ENCODE results near the gene PTPRN2.

Gene PTPRN2

DNA sequence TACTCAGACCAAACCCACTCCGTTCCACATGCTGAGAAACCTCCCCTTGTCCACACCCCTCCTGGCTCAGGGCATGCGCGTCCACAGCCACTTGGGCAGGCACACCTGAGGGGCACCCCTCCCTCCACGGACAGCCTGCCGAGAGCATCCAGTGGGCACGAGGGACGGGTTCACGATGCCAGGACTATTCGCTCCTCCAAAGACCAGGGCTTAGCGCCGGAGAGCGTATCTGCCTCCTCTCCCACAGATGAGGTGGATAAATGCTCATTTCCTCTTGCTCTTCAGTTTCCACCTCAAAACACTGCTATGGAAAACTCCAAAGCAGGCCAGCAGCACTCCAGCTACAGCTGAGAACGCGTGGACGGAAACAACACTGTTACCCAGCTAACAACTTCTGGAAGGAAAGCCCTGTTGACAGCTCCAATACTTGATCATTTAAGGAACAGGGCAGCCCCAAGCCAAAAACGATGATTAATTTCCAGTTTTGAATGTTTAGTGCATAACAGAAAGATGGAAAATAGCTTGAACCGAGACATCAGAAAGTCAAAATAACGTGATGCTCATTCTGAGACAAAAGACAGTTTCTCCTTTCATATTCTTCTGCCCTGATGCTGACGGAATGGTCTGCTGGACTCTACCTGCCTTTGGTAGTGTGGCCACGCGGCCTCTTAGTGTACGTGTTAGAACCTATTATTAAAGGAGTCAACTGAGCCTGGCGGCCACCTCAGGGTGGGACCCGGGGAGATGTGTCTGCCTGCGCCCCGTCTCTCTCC, 1046.1 kb downstream of the PTPRN2 start:
- H3K9me3 Mint-ChIP-seq, result no peaks in the 10 kb centered on the region
- no peak for DNase-seq
- H3K36me3 Mint-ChIP-seq (ENCODE audit: low read depth), result peaks cover 9% of the 10 kb centered on the region

DNA sequence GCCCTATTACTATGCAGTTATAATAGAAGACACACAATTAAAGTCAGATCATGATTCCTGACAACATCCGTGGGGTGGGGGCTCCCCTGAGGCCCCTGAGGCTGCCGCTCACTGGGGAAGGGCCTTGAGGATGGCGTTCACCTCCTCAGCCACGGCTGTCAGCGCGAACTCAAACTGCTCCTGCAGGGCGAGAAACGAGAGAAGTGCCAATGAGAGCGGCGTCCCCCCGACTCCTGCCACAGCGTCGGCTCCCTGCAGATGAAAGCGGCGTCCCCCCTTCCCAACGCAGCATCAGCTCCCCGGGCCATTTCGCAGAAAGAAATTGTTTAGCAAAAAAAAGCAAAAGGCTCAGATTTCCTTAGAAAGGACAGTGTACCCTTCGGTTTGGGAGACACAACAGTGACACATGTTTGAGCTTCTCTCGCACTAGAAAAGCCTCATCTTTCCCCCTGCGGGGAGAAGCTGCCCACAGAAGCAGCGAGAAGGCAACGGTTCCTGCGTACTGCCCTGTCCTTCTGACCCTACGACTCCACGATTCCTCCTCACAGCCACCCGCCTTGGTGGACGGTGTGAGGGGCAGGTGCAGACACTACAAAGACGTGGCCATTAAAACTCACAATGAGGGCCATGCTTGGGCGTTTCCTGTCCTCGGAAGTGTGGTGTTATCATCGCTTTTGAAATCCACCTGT, 1046.9 kb downstream of the PTPRN2 start:
- Mint-ChIP-seq H3K9me3 (no peaks in the 10 kb centered on the region), H3K27ac (no peak overlapping the region), H3K4me1 (peaks cover 48% of the 10 kb centered on the region), H3K36me3 (ENCODE audit: low read depth) (peaks cover 6% of the 10 kb centered on the region), H3K27me3 (ENCODE audit: low read depth, poor library complexity) (peaks cover 8% of the 10 kb centered on the region), H3K4me3 (no peak overlapping the region)
- DNase-seq, result no peak
- TF ChIP-seq, protein P1, sequence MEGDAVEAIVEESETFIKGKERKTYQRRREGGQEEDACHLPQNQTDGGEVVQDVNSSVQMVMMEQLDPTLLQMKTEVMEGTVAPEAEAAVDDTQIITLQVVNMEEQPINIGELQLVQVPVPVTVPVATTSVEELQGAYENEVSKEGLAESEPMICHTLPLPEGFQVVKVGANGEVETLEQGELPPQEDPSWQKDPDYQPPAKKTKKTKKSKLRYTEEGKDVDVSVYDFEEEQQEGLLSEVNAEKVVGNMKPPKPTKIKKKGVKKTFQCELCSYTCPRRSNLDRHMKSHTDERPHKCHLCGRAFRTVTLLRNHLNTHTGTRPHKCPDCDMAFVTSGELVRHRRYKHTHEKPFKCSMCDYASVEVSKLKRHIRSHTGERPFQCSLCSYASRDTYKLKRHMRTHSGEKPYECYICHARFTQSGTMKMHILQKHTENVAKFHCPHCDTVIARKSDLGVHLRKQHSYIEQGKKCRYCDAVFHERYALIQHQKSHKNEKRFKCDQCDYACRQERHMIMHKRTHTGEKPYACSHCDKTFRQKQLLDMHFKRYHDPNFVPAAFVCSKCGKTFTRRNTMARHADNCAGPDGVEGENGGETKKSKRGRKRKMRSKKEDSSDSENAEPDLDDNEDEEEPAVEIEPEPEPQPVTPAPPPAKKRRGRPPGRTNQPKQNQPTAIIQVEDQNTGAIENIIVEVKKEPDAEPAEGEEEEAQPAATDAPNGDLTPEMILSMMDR (IDR thresholded peaks at IDR 0.05), result no peak

More for the DNA sequence above, 1046.1 kb downstream of the PTPRN2 start:
- Mint-ChIP-seq H3K27ac (no peak overlapping the region), H3K27me3 (ENCODE audit: low read depth, poor library complexity) (peaks cover 8% of the 10 kb centered on the region), H3K4me3 (no peak overlapping the region), H3K4me1 (peaks cover 50% of the 10 kb centered on the region)
- TF ChIP-seq, protein P1 (IDR thresholded peaks at IDR 0.05), result no peak

DNA sequence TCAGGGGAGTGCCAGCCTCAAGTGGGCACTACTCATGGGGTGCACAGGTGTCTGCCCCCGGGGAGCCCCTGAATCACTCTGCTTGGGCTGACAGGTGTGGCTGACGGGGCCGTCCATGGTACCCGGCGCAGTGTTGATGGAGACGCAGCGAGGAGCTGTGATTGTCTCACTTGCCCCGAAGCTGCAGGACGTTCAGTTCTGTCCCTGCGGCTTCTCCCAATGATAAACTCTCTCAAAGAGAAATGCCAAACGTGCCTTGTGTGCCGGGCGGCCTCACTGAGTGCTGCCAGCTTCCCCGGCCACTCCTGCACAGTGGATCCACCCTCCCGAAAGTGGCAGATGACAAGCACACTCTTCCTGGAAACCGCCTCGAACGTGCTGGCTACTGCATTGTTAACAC, 1047.6 kb downstream of the PTPRN2 start:
- H3K4me1 Mint-ChIP-seq, result peaks cover 42% of the 10 kb centered on the region
- no peak overlapping the region for H3K27ac Mint-ChIP-seq
- peaks cover 8% of the 10 kb centered on the region for H3K27me3 Mint-ChIP-seq (ENCODE audit: low read depth, poor library complexity)
- H3K36me3 Mint-ChIP-seq (ENCODE audit: low read depth), result peaks cover 2% of the 10 kb centered on the region
- TF ChIP-seq, protein P1 (IDR thresholded peaks at IDR 0.05), result no peak
- DNase-seq, result no peak
- no peaks in the 10 kb centered on the region for H3K9me3 Mint-ChIP-seq
- H3K4me3 Mint-ChIP-seq, result no peak overlapping the region

DNA sequence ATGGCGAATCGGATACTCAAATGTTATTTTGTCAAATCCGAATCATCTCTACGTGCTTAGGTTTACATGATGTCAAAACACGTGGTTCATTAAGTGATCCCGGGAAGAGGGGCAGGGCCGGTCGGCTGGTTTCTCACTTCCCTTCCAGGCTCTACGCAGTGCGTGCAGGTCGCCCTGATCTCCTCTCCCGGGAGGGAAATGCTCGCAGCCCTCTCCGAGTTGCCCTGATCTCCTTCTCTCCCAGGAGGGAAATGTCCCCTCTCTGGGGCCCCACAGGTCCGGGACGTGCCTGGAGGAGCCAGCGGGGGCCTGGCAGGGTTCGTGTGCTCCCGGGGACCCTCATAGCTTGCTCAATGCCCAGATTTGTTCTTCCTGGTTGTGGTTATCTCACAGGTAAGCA, 1048.1 kb downstream of the PTPRN2 start:
- Mint-ChIP-seq H3K27me3 (ENCODE audit: low read depth, poor library complexity) (peaks cover 8% of the 10 kb centered on the region), H3K4me3 (no peak overlapping the region), H3K27ac (no peak overlapping the region), H3K36me3 (ENCODE audit: low read depth) (no peaks in the 10 kb centered on the region), H3K9me3 (no peaks in the 10 kb centered on the region), H3K4me1 (peaks cover 37% of the 10 kb centered on the region)
- DNase-seq, result no peak
- TF ChIP-seq, protein P1 (IDR thresholded peaks at IDR 0.05), result no peak

DNA sequence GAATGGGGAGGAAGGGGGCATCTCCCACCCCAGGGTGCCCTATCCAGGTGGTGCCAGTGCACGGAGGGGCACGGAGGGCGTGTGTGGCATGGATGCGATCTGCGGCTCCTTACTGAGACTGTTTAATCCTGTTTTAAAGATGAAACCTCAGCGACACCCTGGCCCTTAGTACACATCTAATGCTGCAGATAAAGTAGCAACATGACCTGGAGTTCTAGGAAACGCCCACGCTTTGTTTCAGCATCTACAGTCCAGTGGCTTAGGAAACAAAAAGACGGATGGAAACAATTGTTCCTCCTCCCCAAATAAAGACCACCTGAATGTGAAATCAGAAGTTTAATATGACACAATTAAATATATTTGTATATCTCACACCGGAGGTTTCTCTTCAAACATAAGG, 1048.9 kb downstream of the PTPRN2 start:
- H3K9me3 Mint-ChIP-seq, result peaks cover 5% of the 10 kb centered on the region
- H3K4me3 Mint-ChIP-seq, result no peak overlapping the region
- H3K4me1 Mint-ChIP-seq, result peaks cover 29% of the 10 kb centered on the region
- no peak overlapping the region for H3K27ac Mint-ChIP-seq
- H3K36me3 Mint-ChIP-seq (ENCODE audit: low read depth), result peaks cover under 1% of the 10 kb centered on the region
- TF ChIP-seq, protein P1 (IDR thresholded peaks at IDR 0.05), result no peak
- H3K27me3 Mint-ChIP-seq (ENCODE audit: low read depth, poor library complexity), result peaks cover 11% of the 10 kb centered on the region
- DNase-seq, result no peak

Measured in nephron progenitor cell (in vitro differentiated cells).